KMS-11 (cell line): Measurements from ENCODE around the gene TMEM87B.

Source experiments
- H2AFZ ChIP-seq: fragments of 200-600 bp; sonication (generic); 2 replicates; pipeline ENCODE4 v1.6.1; 2016; ENCODE audit warnings: antibody characterized with exemption, mixed run types, low read depth
- H3K27ac ChIP-seq: fragments of 200-600 bp; sonication (generic); 2 replicates; pipeline ENCODE4 v1.6.1; 2016; ENCODE audit warnings: mild to moderate bottlenecking, mixed run types
- H3K27me3 ChIP-seq: fragments of 200-600 bp; sonication (generic); 2 replicates; pipeline ENCODE4 v1.6.1; 2017; ENCODE audit warnings: mild to moderate bottlenecking, low read depth, mixed run types, moderate library complexity; ENCODE audit not compliant: insufficient read depth
- H3K36me3 ChIP-seq: fragments of 200-600 bp; sonication (generic); 2 replicates; pipeline ENCODE4 v1.6.1; 2017; ENCODE audit warnings: mild to moderate bottlenecking, mixed run types; ENCODE audit not compliant: insufficient read depth
- H3K4me1 ChIP-seq: fragments of 200-600 bp; sonication (generic); 2 replicates; pipeline ENCODE4 v1.6.1; 2016; ENCODE audit warnings: mild to moderate bottlenecking, low read depth, mixed run types; ENCODE audit not compliant: poor library complexity, severe bottlenecking
- H3K4me2 ChIP-seq: fragments of 200-600 bp; sonication (generic); 2 replicates; pipeline ENCODE4 v1.7.0; 2016; ENCODE audit warnings: mild to moderate bottlenecking, mixed run types
- H3K4me3 ChIP-seq: fragments of 200-600 bp; sonication (generic); IDR thresholded peaks from 2 replicates; pipeline ENCODE4 v1.6.1; 2017; ENCODE audit warnings: low read depth, low read length, mixed read lengths; ENCODE audit not compliant: insufficient read depth
- H3K79me2 ChIP-seq: fragments of 200-600 bp; sonication (generic); 2 replicates; pipeline ENCODE4 v1.6.1; 2016; ENCODE audit warnings: low read depth, mixed run types; ENCODE audit not compliant: insufficient read depth
- H3K9ac ChIP-seq: fragments of 200-600 bp; sonication (generic); 2 replicates; pipeline ENCODE4 v1.6.1; 2016; ENCODE audit warnings: mild to moderate bottlenecking, mixed run types
- H4K20me1 ChIP-seq: fragments of 200-600 bp; sonication (generic); 2 replicates; pipeline ENCODE4 v1.6.1; 2016; ENCODE audit warnings: mild to moderate bottlenecking, mixed run types; ENCODE audit not compliant: insufficient read depth
- CTCF ChIP-seq: fragments of 200-600 bp; sonication (generic); conservative IDR thresholded peaks from 2 replicates; pipeline ENCODE4 v1.6.1; 2017; ENCODE audit warnings: low read depth, mild to moderate bottlenecking, antibody characterized with exemption, low read length, moderate library complexity, mixed read lengths

The TMEM87B gene

GRCh38 chr2:112089375-112089774 lies 34.3 kb downstream of the TMEM87B start:
- H3K9ac ChIP-seq = no peak overlapping the region

GRCh38 chr2:112092286-112093041 lies 37.4 kb downstream of the TMEM87B start:
- Histone ChIP-seq H3K27ac (no peak overlapping the region), H4K20me1 (no peaks in the 10 kb centered on the region), H3K9ac (no peak overlapping the region), H3K27me3 (no peaks in the 10 kb centered on the region), H3K36me3 (no peaks in the 10 kb centered on the region), H3K4me2 (no peak overlapping the region), H3K4me3 (no peak overlapping the region), H3K4me1 (no peaks in the 10 kb centered on the region), H3K79me2 (no peaks in the 10 kb centered on the region), H2AFZ (no peak overlapping the region)
- no peak for TF ChIP-seq CTCF

More at GRCh38 chr2:112089375-112089774, 34.3 kb downstream of the TMEM87B start:
- no peaks in the 10 kb centered on the region for H3K27me3 ChIP-seq
- no peaks in the 10 kb centered on the region for H4K20me1 ChIP-seq
- H3K4me3 ChIP-seq = no peak overlapping the region
- no peak overlapping the region for H3K4me2 ChIP-seq
- no peak overlapping the region for H2AFZ ChIP-seq
- H3K27ac ChIP-seq = no peak overlapping the region
- no peaks in the 10 kb centered on the region for H3K36me3 ChIP-seq
- H3K79me2 ChIP-seq = no peaks in the 10 kb centered on the region
- no peak for TF ChIP-seq CTCF
- no peaks in the 10 kb centered on the region for H3K4me1 ChIP-seq

- Histone ChIP-seq H3K27ac (no peak overlapping the region), H3K4me3 (no peak overlapping the region), H3K27me3 (no peaks in the 10 kb centered on the region), H3K9ac (no peak overlapping the region), H3K36me3 (no peaks in the 10 kb centered on the region), H4K20me1 (no peaks in the 10 kb centered on the region), H2AFZ (no peak overlapping the region), H3K79me2 (no peaks in the 10 kb centered on the region), H3K4me1 (no peaks in the 10 kb centered on the region), H3K4me2 (no peak overlapping the region)
- TF ChIP-seq CTCF = no peak
Observed at GRCh38 chr2:112093216-112093615, 38.1 kb downstream of the TMEM87B start.

- H3K27ac ChIP-seq = no peak overlapping the region
- no peaks in the 10 kb centered on the region for H3K27me3 ChIP-seq
- H3K9ac ChIP-seq = no peak overlapping the region
- H3K4me1 ChIP-seq = no peaks in the 10 kb centered on the region
- no peak overlapping the region for H3K4me3 ChIP-seq
- H3K4me2 ChIP-seq = no peak overlapping the region
- H3K79me2 ChIP-seq = no peaks in the 10 kb centered on the region
- H3K36me3 ChIP-seq = no peaks in the 10 kb centered on the region
- no peak overlapping the region for H2AFZ ChIP-seq
- TF ChIP-seq CTCF = no peak
- no peaks in the 10 kb centered on the region for H4K20me1 ChIP-seq
Observed at GRCh38 chr2:112095681-112096080, 40.6 kb downstream of the TMEM87B start.
